K562 (cell line): ENCODE data around the gene BIRC7. TPM values are rescaled to one million over a fixed set of nuclear protein-coding genes. Genes with fewer than 3 reads are reported as not detected.

Experiments used
- ATF1 ChIP-seq, 2 experiments: fragments of 450-650 bp in 1 of 2; IDR thresholded peaks; 2 replicates each; pipeline ENCODE4 v1.6.1; 2016; ENCODE audit warnings: missing compliant biosample characterization in 1 of 2, missing genetic modification characterization in 1 of 2
- BRCA1 ChIP-seq, 2 experiments: fragments of 450-650 bp in 1 of 2; sonication (generic) in 1 of 2; formaldehyde crosslinking in 1 of 2; IDR thresholded peaks; 2 replicates each; pipeline versions ENCODE4 v1.5.0 to v1.6.1; 2017 to 2020; ENCODE audit warnings: mild to moderate bottlenecking in 1 of 2, missing genetic modification reagents in 1 of 2
- CBFA2T2 ChIP-seq: fragments of 450-650 bp; conservative IDR thresholded peaks from 2 replicates; pipeline ENCODE4 v1.6.1; 2017; ENCODE audit warnings: mild to moderate bottlenecking
- CREBBP ChIP-seq: IDR thresholded peaks from one replicate; pipeline ENCODE4 v1.6.1; 2012; ENCODE audit warnings: low read depth, mild to moderate bottlenecking, control low read depth, inconsistent platforms, low read length
- EGR1 ChIP-seq: fragments of 450-650 bp; conservative IDR thresholded peaks from 2 replicates; pipeline ENCODE4 v1.6.1; 2017; ENCODE audit warnings: mild to moderate bottlenecking
- GATAD2B ChIP-seq: fragments of 450-650 bp; IDR thresholded peaks from 2 replicates; pipeline ENCODE4 v1.6.1; 2017; ENCODE audit warnings: mild to moderate bottlenecking, borderline replicate concordance
- HMBOX1 ChIP-seq: sonication (generic); IDR thresholded peaks from 2 replicates; pipeline ENCODE4 v1.6.1; 2016
- HOMEZ ChIP-seq: fragments of 250-450 bp; sonication (Bioruptor Pico); IDR thresholded peaks from 2 replicates; pipeline ENCODE4 v1.4.0; 2020; ENCODE audit warnings: mild to moderate bottlenecking, moderate library complexity
- KDM1A ChIP-seq, 2 experiments: fragments of 450-650 bp; IDR thresholded peaks; 2 replicates each; pipeline ENCODE4 v1.6.1; 2016; ENCODE audit warnings: mild to moderate bottlenecking in 2 of 2
- MBD2 ChIP-seq: sonication (generic); IDR thresholded peaks from 2 replicates; pipeline ENCODE4 v1.6.1; 2016; ENCODE audit warnings: low read depth, borderline replicate concordance
- NR0B1 ChIP-seq: fragments of 450-650 bp; IDR thresholded peaks from one replicate; pipeline ENCODE4 v1.6.1; 2018; ENCODE audit warnings: mild to moderate bottlenecking, moderate library complexity; ENCODE audit not compliant: partially characterized antibody
- NR2F6 ChIP-seq: fragments of 450-650 bp; formaldehyde crosslinking; IDR thresholded peaks from 2 replicates; pipeline ENCODE4 v1.4.0; 2020; ENCODE audit warnings: mild to moderate bottlenecking
- ZBTB40 ChIP-seq, 2 experiments: fragments of 450-650 bp in 1 of 2; sonication (generic) in 1 of 2; formaldehyde crosslinking in 1 of 2; IDR thresholded peaks; 2 replicates each; pipeline versions ENCODE4 v1.7.1 to v1.9.0; 2016 to 2022; ENCODE audit warnings: inconsistent platforms in 1 of 2, mild to moderate bottlenecking in 1 of 2, missing genetic modification reagents in 1 of 2
- ZNF175 ChIP-seq: fragments of 200-800 bp; sonication (Bioruptor generic); IDR thresholded peaks from 2 replicates; pipeline ENCODE4 v1.6.1; 2016; ENCODE audit warnings: low read depth, mild to moderate bottlenecking, missing genetic modification characterization, missing compliant biosample characterization
- ZNF224 ChIP-seq: sonication (generic); formaldehyde crosslinking; IDR thresholded peaks from 2 replicates; pipeline ENCODE4 v1.8.0; 2022; ENCODE audit warnings: mild to moderate bottlenecking, missing genetic modification reagents
- ZNF23 ChIP-seq: fragments of 250-450 bp; sonication (Bioruptor Pico); IDR thresholded peaks from 2 replicates; pipeline ENCODE4 v1.4.0; 2020; ENCODE audit warnings: mild to moderate bottlenecking
- polyA plus RNA-seq, 8 experiments: library from polyadenylated mRNA; depleted of rRNA in 4 of 8; stranded (reverse) in 5 of 8; unstranded in 3 of 8; fragments of >200 nt; fragmentation: Nextera tagmentation in 2 of 8; fragmentation: Illumina TruSeq in 1 of 8; extraction: Ambion mirVana in 2 of 8; extraction: Trizol in 1 of 8; gene quantifications; 2 replicates each; pipeline versions ENCODE4 v1.2.1 to v1.2.3, GENCODE V29; 2011 to 2014; ENCODE audit warnings: inconsistent platforms in 1 of 8, missing spikeins in 1 of 8
- total RNA-seq, 7 experiments: library from RNA; depleted of rRNA in 6 of 7; stranded (reverse); fragments of >200 nt in 6 of 7; fragmentation: Illumina TruSeq in 2 of 7; extraction: Trizol in 2 of 7; gene quantifications; 2 replicates each; pipeline versions ENCODE4 v1.2.1 to v1.2.3, GENCODE V29; 2011 to 2021; ENCODE audit warnings: low replicate concordance in 1 of 7

BIRC7 gene
- total and polyA plus RNA-seq, 9 of the 15 experiments (the other 6 are each of a cell fraction or from before 2014, with no cell fraction given): 0.14 to 0.19 (median 0.16) TPM; not detected in 5

GRCh38 chr20:63264000-63264399 is 28.3 kb downstream of the BIRC7 start (continued):
- TF ChIP-seq ZBTB40 (IDR thresholded peaks at IDR 0.05) (no peak), ZBTB40 (CRISPR knock-in tag; IDR thresholded peaks at IDR 0.05) (no peak), ZNF23 (CRISPR knock-in tag) (no peak), BRCA1 (IDR thresholded peaks at IDR 0.05) (no peak), BRCA1 (CRISPR knock-in tag; IDR thresholded peaks at IDR 0.05) (no peak), GATAD2B (no peak), CBFA2T2 (no peak), KDM1A (IDR thresholded peaks at IDR 0.05) (peak in 1 of 2 experiments; percentile 17; a peak in 1 of 4 replicates), NR2F6 (CRISPR knock-in tag) (no peak), NR0B1 (no peak), MBD2 (no peak), EGR1 (no peak), HMBOX1 (no peak), ZNF224 (CRISPR knock-in tag) (no peak), ZNF175 (CRISPR knock-in tag) (peak; percentile 92), ATF1 (CRISPR knock-in tag; IDR thresholded peaks at IDR 0.05) (no peak), ATF1 (tag; IDR thresholded peaks at IDR 0.05) (no peak), HOMEZ (CRISPR knock-in tag) (0 out of 2 replicates have a peak, but pooled peaks have one; percentile 56), CREBBP (no peak)
